HepG2 (cell line): ENCODE measurements around the gene SBNO2. TPM values are rescaled to one million over a fixed set of nuclear protein-coding genes. Genes with fewer than 3 reads are reported as not detected.

ENCODE experiments used
- HDAC6 ChIP-seq: fragments of 200-600 bp; sonication (generic); IDR thresholded peaks from 2 replicates; pipeline ENCODE4 v1.7.0; 2017; ENCODE audit warnings: mild to moderate bottlenecking, antibody characterized with exemption, low read length, low read depth
- NFKBIZ ChIP-seq: IDR thresholded peaks from 2 replicates; pipeline ENCODE4 v1.6.1; 2018; ENCODE audit warnings: missing genetic modification reagents, missing compliant biosample characterization
- SKIL ChIP-seq: sonication (generic); formaldehyde crosslinking; IDR thresholded peaks from 2 replicates; pipeline ENCODE4 v1.8.0; 2022; ENCODE audit warnings: missing genetic modification reagents, mild to moderate bottlenecking, moderate library complexity, borderline replicate concordance
- SMAD9 ChIP-seq: sonication (generic); formaldehyde crosslinking; IDR thresholded peaks from 2 replicates; pipeline ENCODE4 v1.5.1; 2020; ENCODE audit warnings: mild to moderate bottlenecking, missing genetic modification reagents
- ZBTB40 ChIP-seq, 2 experiments: fragments of 450-650 bp in 1 of 2; sonication (generic) in 1 of 2; formaldehyde crosslinking in 1 of 2; IDR thresholded peaks; 2 replicates each; pipeline versions ENCODE4 v1.6.1 to v1.8.0; 2016 to 2022; ENCODE audit warnings: antibody characterized with exemption in 1 of 2, mild to moderate bottlenecking in 1 of 2, missing genetic modification reagents in 1 of 2
- ZNF318 ChIP-seq: sonication (generic); formaldehyde crosslinking; IDR thresholded peaks from 2 replicates; pipeline ENCODE4 v1.4.0; 2020; ENCODE audit warnings: mild to moderate bottlenecking, missing genetic modification reagents
- ZNF841 ChIP-seq: sonication (generic); formaldehyde crosslinking; IDR thresholded peaks from 2 replicates; pipeline ENCODE4 v1.8.1; 2023; ENCODE audit warnings: missing genetic modification reagents, borderline replicate concordance
- polyA plus RNA-seq, 8 experiments: library from polyadenylated mRNA; depleted of rRNA in 3 of 8; stranded (reverse) in 7 of 8; unstranded in 1 of 8; fragments of >200 nt; fragmentation: Illumina TruSeq in 4 of 8; extraction: Trizol in 4 of 8; gene quantifications; 2 replicates each; pipeline versions ENCODE4 v1.2.1 to v1.2.3, GENCODE V29; 2011 to 2016; ENCODE audit warnings: low read depth in 4 of 8, missing spikeins in 1 of 8, mixed read lengths in 1 of 8; ENCODE audit not compliant: insufficient read depth in 1 of 8
- total RNA-seq, 5 experiments: library from RNA; depleted of rRNA; stranded (reverse); fragments of >200 nt; fragmentation: Illumina TruSeq; extraction: Trizol; gene quantifications; 2 replicates each; pipeline ENCODE4 v1.2.3, GENCODE V29; 2016; ENCODE audit warnings: low read depth in 1 of 5

SBNO2 gene
- total and polyA plus RNA-seq, 2 of the 13 experiments (the other 11 are each of a cell fraction or from before 2014, with no cell fraction given): 8.6 to 10.4 TPM

GRCh38 chr19:1094978-1095701 is 78.9 kb downstream of the SBNO2 start, which contains the start of gene POLR2E (continued):
- TF ChIP-seq ZNF318 (CRISPR knock-in tag) (no peak), SMAD9 (no peak), HDAC6 (peak; percentile 57; the same call in 1 of the 2 replicates), ZNF841 (CRISPR knock-in tag) (no peak), NFKBIZ (CRISPR knock-in tag) (no peak), SKIL (no peak), ZBTB40 (IDR thresholded peaks at IDR 0.05) (no peak), ZBTB40 (CRISPR knock-in tag; IDR thresholded peaks at IDR 0.05) (no peak; the same call in 1 of the 2 replicates)
